HG03457 (cell line): ENCODE measurements around the gene POLR3GL.
"Not testable (repeated sequence)": the region's sequence is repeated elsewhere in the genome, so short reads cannot be mapped to it uniquely, and the experiment has no call there.

ENCODE experiments used
- ATAC-seq: cut with Tn5 transposase; IDR thresholded peaks from one replicate; pipeline ENCODE4 v1.9.1; 2021; ENCODE audit warnings: moderate number of reproducible peaks; ENCODE audit not compliant: unreplicated experiment

The POLR3GL gene

DNA sequence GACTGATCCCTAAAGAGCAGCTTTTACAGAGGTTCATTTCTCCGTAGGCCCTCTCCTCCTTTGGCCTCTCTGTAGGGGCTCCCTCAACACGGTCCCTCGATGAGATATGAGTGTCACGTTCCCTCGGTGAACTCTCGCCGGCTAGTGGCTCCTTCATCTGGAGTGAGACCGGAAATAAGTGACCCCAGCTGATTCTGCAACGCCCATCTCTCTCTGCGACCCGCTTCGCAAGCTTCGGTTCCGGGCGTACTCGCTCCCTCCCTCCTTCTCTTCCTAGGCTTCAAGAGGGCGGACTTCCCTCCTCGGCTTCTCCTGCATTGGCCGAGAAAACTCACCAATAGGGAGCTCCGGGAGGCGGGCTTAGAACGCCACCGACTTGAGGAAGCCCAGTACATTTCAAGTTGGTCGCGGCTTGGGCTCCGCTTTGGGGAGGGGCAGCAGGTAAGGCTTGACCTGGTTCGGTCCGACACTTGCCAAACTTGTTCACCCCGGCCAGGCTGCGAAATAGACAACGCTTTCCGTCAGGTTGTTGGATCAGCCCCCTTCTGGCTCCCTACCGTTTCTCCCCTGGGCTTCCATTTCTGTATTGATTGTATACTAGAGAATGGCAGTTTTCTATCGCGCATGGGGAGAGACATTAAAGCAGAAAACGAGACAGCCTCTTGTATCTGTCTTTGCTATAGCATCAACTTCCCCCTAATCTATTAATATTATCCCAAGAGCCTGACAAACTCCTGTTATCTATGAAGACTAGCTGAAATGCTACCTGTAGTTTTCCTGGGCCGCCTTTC is at the start of gene POLR3GL, which contains the start of gene ANKRD34A:
TSS of gene POLR3GL (plus strand) at position 363 of the 791 bp plus-strand sequence. CDS start 10,176 bp downstream, outside the sequence.
TSS of gene ANKRD34A (minus strand) at position 248 of the 791 bp plus-strand sequence. CDS start 2,816 bp downstream, outside the sequence.
- peak; percentile 78 for ATAC-seq

GRCh38 chr1:145916745-145917144 is 47.7 kb upstream of the POLR3GL start:
- ATAC-seq, result no peak

DNA sequence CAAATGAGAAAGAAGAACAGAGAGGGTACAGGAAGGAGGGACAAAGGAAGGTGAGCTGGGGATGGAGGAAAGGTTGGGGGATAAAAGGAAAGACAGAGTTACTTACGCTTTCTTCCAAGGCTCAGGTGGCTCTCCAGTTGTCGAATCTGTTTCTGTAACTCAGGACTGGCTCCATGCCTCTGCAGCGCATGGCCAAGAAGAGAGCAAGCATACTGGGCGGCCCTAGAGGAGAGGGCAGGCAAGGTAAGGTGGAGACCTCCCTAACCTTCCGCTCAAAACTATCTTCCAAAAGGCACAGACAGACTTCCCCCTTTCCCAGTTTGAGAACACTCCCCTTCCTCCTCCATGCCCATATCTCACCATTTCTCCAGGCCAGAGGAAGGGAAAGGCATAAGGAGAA is 46.9 kb upstream of the POLR3GL start:
- ATAC-seq, result no peak

DNA sequence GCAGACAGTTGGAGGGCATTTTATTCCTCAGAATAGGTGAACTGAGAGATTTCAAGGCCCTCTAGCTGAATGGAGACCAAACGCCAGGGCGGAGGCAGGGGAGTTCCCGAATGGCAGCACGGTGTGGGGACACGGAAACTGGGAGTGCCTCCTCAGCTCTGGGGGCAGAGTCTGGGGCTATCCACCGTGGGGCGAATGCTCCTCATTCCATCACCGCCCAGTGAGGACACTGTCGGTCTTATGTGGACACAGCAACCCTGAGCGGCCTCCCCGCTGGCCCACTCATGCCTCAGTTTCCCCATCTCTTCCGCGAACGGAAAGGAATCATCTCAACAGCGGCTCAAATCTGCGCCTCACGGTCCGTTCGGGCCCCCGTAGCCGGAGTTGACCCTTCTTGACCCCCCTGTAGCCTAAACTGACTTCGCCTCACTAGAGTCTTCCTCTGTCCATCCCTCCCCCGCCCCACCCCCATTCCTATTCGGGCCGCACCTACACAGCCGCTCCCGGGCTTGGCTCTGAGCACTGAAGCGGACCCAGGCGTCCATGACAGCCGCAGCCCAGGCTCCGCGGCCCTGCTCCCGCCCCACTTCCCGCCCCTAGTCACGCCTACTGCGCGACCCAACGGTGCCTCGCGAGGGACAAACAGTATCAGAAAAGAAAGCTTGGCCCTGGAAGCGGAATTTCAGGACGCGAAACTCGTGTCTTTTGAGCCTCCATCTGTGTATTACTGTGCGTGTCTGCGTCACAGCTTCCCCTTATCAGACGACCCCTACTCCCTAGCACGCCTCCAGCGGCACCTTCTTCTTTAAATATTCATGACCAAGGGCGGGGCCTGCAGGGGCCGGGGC is 46.1 kb upstream of the POLR3GL start, which contains the start of gene PEX11B:
TSS of gene PEX11B (minus strand) at position 574 of the 848 bp plus-strand sequence. CDS start at position 545, 29 bp downstream.
- peak; percentile 62 for ATAC-seq

GRCh38 chr1:145918992-145919939 is 45.2 kb upstream of the POLR3GL start:
- no peak for ATAC-seq

GRCh38 chr1:145920297-145920696 is 44.2 kb upstream of the POLR3GL start:
- ATAC-seq, result not testable (repeated sequence)

GRCh38 chr1:145922266-145922665 is 42.2 kb upstream of the POLR3GL start:
- ATAC-seq, result no peak

DNA sequence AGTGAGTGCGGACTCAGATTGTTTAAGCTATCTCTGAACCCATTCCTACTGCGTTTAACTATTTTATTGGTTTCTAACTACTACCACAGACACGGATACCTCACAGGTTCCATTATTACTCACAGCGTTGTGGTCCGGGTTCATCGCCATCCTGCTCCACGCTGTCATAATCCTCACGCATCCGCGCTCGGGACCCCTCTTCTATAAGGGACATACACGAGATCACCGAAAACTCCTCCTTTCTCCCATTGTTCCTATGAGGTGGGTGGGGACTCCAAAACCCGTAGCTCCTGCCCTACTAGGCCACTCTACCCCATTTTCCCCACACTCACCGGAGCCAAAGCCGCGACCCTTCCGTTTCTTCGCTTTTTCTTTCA is 37.8 kb upstream of the POLR3GL start:
- no peak for ATAC-seq

GRCh38 chr1:145927063-145927886 is 37.2 kb upstream of the POLR3GL start, which contains the start of gene RBM8A:
RBM8A (minus strand) TSS chr1:145927484; CDS start chr1:145927426, 58 bp downstream.
- peak; percentile 80 for ATAC-seq

GRCh38 chr1:145927916-145928643 is 36.4 kb upstream of the POLR3GL start:
- ATAC-seq, result no peak

DNA sequence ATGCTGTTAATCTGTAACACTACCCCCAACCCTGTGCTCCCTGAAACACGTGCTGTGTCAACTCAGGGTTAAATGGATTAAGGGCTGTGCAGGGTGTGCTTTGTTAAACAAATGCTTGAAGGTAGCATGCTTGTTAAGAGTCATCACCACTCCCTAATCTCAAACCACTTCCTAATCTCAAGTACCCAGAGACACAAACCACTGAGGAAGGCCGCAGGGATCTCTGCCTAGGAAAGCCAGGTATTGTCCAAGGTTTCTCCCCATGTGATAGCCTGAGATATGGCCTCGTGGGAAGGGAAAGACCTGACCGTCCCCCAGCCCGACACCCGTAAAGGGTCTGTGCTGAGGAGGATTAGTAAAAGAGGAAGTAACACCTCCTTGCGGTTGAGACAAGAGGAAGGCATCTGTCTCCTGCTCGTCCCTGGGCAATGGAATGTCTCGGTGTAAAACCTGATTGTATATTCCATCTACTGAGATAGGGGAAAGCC is 31.9 kb upstream of the POLR3GL start:
- not testable (repeated sequence) for ATAC-seq

DNA sequence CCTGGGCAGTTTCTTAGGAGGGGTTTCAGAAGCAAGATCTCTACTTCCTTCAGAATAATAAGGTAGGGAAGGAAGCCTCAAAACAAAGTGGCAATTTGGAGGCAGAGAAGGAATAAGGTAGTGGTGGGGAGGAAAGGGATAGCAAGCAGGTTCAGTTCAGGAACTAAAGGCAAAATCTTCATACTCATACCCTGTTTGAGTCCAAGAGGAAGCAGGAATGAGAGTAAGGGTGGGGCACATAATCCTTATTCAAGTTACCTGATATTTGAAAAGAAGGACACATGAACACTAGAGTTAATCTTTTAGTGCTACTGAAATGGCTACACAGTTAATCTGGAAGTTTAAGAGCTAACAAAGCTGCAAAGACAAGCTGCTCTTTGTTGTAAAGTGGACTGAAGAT is 28.8 kb upstream of the POLR3GL start:
- no peak for ATAC-seq

DNA sequence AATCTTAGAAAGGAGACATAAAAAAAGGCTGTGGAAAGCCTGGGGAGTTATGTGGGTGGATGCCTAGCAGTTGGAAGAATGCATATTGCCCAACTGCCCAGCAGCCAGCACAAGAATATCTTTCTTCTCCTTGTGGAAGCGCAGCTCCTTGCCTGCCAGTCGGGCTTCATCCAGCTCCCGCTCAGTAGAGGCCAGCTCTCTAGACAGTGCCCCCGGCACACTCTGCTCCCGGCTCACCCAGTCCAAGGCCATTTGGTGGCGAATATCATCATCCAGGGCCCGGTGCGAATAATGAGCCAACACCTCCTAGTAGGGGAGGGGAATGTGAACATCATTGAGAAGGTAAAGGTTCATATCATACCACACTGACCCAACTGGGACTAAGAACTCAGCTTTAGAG is 28.2 kb upstream of the POLR3GL start:
- ATAC-seq, result no peak

GRCh38 chr1:145937436-145937835 is 27.1 kb upstream of the POLR3GL start:
- ATAC-seq, result no peak

DNA sequence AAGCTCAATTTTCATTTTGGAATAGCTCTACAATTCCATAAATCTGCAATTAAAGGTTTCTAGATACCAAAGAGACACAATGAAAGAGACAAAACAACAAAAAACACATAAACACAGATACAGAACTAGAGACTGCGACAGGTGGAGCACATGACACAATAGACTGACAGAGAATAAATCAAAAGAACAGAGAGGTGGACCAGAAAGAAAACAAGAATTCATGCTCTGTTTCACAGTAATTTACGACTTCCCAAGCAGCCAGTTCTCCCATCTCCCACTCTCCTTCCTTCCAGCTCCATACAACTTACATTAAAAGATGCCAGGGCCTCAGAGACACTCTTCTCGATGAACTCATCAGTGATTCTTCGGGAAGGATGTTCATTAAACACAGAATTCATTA is 22.1 kb upstream of the POLR3GL start:
- ATAC-seq, result no peak

- no peak for ATAC-seq
These were observed 21.6 kb upstream of the POLR3GL start for GRCh38 chr1:145942871-145943270.

DNA sequence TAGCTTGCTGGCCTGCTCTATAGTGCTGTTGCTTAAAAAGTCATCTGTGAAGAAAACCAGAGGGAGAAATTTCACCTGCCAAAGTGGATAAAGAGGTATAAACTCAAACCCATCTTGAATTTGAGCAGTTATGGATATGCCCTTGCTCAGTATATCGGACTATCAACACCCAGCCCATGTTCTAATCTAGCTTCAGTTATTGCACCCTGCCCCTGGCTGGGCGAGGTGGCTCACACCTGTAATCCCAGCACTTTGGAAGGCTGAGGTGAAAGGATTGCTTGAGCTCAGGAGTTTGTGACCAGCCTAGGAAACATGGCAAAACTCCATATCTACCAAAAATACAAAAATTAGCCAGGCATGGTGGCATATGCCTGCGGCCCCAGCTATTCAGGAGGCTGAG is 20.0 kb upstream of the POLR3GL start:
- no peak for ATAC-seq

- ATAC-seq, result no peak
These were observed 18.0 kb upstream of the POLR3GL start for GRCh38 chr1:145946477-145946986.
